ENCODE results near the gene ACACB.
A peak's percentile ranks its signal among the peaks of the same experiment; 100 is the strongest.
"Not testable (repeated sequence)": the region's sequence is repeated elsewhere in the genome, so short reads cannot be mapped to it uniquely, and the experiment has no call there.

ACACB gene

GRCh38 chr12:109134186-109134917, 18.0 kb downstream of the ACACB start:
- Histone ChIP-seq H3K27ac (no peak overlapping the region), H3K36me3 (no peaks in the 10 kb centered on the region), H3K27me3 (ENCODE audit: insufficient read depth, low read depth, severe bottlenecking) (no peaks in the 10 kb centered on the region), H3K9me3 (ENCODE audit: severe bottlenecking) (no peaks in the 10 kb centered on the region), H3K4me3 (ENCODE audit: low read depth, low read length) (no peak overlapping the region)
- DNase-seq, result peak; percentile 54
- TF ChIP-seq, protein P1, sequence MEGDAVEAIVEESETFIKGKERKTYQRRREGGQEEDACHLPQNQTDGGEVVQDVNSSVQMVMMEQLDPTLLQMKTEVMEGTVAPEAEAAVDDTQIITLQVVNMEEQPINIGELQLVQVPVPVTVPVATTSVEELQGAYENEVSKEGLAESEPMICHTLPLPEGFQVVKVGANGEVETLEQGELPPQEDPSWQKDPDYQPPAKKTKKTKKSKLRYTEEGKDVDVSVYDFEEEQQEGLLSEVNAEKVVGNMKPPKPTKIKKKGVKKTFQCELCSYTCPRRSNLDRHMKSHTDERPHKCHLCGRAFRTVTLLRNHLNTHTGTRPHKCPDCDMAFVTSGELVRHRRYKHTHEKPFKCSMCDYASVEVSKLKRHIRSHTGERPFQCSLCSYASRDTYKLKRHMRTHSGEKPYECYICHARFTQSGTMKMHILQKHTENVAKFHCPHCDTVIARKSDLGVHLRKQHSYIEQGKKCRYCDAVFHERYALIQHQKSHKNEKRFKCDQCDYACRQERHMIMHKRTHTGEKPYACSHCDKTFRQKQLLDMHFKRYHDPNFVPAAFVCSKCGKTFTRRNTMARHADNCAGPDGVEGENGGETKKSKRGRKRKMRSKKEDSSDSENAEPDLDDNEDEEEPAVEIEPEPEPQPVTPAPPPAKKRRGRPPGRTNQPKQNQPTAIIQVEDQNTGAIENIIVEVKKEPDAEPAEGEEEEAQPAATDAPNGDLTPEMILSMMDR (IDR thresholded peaks at IDR 0.05; ENCODE audit: low read depth, low read length), result peak; percentile 77

- H3K27ac ChIP-seq, result no peak overlapping the region
- H3K4me3 ChIP-seq (ENCODE audit: low read depth, low read length), result no peak overlapping the region
- no peaks in the 10 kb centered on the region for H3K27me3 ChIP-seq (ENCODE audit: insufficient read depth, low read depth, severe bottlenecking)
- TF ChIP-seq, protein P1 (IDR thresholded peaks at IDR 0.05; ENCODE audit: low read depth, low read length), result no peak
- H3K9me3 ChIP-seq (ENCODE audit: severe bottlenecking), result no peaks in the 10 kb centered on the region
- no peak for DNase-seq
- H3K36me3 ChIP-seq, result no peaks in the 10 kb centered on the region
Observed at GRCh38 chr12:109137055-109137454, 20.7 kb downstream of the ACACB start.

- no peak for DNase-seq
- H3K9me3 ChIP-seq (ENCODE audit: severe bottlenecking), result no peaks in the 10 kb centered on the region
- H3K4me3 ChIP-seq (ENCODE audit: low read depth, low read length), result no peak overlapping the region
- TF ChIP-seq, protein P1 (IDR thresholded peaks at IDR 0.05; ENCODE audit: low read depth, low read length), result no peak
- no peak overlapping the region for H3K27ac ChIP-seq
- no peaks in the 10 kb centered on the region for H3K27me3 ChIP-seq (ENCODE audit: insufficient read depth, low read depth, severe bottlenecking)
- H3K36me3 ChIP-seq, result no peaks in the 10 kb centered on the region
Observed at GRCh38 chr12:109139360-109139759, 23.0 kb downstream of the ACACB start.

GRCh38 chr12:109139791-109140190, 23.4 kb downstream of the ACACB start:
- no peak overlapping the region for H3K27ac ChIP-seq
- H3K4me3 ChIP-seq (ENCODE audit: low read depth, low read length), result no peak overlapping the region
- H3K27me3 ChIP-seq (ENCODE audit: insufficient read depth, low read depth, severe bottlenecking), result no peaks in the 10 kb centered on the region
- H3K36me3 ChIP-seq, result no peaks in the 10 kb centered on the region
- TF ChIP-seq, protein P1 (IDR thresholded peaks at IDR 0.05; ENCODE audit: low read depth, low read length), result no peak
- no peak for DNase-seq
- no peaks in the 10 kb centered on the region for H3K9me3 ChIP-seq (ENCODE audit: severe bottlenecking)

DNA sequence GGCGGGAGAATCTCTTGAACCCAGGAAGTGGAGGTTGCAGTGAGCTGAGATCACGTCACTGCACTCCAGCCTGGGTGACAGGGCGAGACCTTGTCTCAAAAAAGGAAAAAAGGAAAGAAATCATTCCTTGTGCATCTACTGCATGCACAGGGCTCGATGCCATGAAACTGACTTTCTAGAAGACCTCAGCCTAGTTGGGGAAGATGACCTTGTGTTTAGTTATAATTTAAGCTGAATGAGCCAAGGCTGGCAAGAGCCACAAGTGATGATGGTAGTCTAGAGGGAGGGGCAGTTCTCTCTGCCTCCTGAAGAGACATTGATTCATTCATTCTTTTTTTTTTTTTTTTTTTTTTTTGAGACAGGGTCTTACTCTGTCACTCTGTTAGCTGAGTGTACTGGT, 24.2 kb downstream of the ACACB start:
- Histone ChIP-seq H3K4me3 (ENCODE audit: low read depth, low read length) (no peak overlapping the region), H3K36me3 (no peaks in the 10 kb centered on the region), H3K9me3 (ENCODE audit: severe bottlenecking) (no peaks in the 10 kb centered on the region), H3K27me3 (ENCODE audit: insufficient read depth, low read depth, severe bottlenecking) (no peaks in the 10 kb centered on the region), H3K27ac (no peak overlapping the region)
- TF ChIP-seq, protein P1 (IDR thresholded peaks at IDR 0.05; ENCODE audit: low read depth, low read length), result no peak
- no peak for DNase-seq

DNA sequence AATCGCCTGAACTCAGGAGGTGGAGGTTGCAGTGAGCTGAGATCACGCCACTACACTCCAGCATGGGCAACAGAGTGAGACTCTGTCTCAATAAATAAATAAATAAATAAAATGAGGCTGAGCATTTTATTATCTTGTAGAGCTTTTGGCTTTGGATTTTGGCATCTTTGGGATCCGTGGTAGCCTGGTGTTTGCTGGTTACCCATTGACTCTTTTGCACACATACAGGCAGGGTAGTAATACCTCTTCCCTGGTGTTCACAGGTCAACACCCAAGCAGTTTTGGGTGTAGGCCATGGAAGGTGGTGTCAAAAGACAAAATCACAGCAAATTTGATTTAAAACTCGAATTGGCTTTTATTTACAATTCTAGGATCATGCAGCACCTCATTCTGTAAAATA, 27.8 kb downstream of the ACACB start:
- H3K27ac ChIP-seq, result no peak overlapping the region
- TF ChIP-seq, protein P1 (IDR thresholded peaks at IDR 0.05; ENCODE audit: low read depth, low read length), result no peak
- no peak for DNase-seq
- H3K9me3 ChIP-seq (ENCODE audit: severe bottlenecking), result no peaks in the 10 kb centered on the region
- no peaks in the 10 kb centered on the region for H3K36me3 ChIP-seq
- no peaks in the 10 kb centered on the region for H3K27me3 ChIP-seq (ENCODE audit: insufficient read depth, low read depth, severe bottlenecking)
- no peak overlapping the region for H3K4me3 ChIP-seq (ENCODE audit: low read depth, low read length)

DNA sequence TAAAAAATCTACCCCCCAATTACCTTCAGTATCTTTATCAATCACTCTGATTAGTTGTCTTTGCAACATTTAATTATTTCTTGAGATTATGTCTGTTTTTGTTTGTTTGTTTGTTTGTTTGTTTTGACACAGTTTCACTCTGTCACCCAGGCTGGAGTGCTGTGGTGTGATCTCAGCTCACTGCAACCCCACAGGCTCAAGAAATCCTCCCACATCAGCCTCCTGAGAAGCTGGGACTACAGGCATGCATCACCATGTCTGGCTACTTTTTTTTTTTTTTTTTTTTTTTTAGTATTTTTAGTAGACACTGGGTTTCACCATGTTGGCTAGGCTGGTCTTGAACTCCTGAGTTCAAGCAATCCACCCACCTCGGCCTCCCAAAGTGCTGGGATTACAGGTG, 30.7 kb downstream of the ACACB start:
- not testable (repeated sequence) for DNase-seq; H3K9me3 ChIP-seq (ENCODE audit: severe bottlenecking); H3K27ac ChIP-seq; H3K4me3 ChIP-seq (ENCODE audit: low read depth, low read length); H3K36me3 ChIP-seq; H3K27me3 ChIP-seq (ENCODE audit: insufficient read depth, low read depth, severe bottlenecking)

Measured in WERI-Rb-1 (cell line).